SHP77 (cell line): ENCODE results near the gene TEC.

Experiments
- DNase-seq, 2 experiments: peaks; one replicate each; lab custom pipeline; 2025; lab: John Stamatoyannopoulos, UW

TEC gene

DNA sequence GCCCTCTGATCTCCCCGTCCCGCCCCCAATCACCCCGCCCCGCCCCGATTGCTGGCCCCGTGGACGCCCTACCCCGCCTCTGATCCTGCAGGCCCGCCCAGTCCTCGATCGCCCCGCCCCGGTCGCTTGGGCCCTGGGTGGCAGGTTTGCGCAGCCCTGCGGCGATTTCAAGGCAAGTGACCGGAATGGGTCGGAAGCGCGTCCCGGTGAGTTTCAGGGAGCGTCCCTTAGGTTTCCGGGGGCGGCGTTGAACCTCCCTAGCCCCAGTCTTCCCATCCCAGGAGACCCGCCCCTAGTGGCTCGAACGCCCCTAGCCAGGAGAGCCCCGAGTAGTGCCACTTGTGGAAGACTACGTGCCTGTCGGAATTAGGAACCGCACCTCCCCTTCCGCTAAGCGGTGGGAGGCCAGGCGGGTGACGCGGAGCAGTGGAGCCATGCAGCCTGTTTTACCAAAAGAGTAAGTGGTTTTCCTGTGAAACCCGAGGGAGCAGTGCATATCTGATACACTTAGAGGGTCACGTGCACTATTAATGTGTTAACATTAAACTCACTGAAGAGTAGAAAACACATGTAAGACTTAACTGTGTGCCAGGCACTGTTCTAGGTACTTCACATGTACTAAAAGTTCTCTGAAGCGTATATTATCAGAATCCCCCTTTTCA, 354 bp upstream of the TEC start:
- peak; percentile 44 to 61 for DNase-seq

DNA sequence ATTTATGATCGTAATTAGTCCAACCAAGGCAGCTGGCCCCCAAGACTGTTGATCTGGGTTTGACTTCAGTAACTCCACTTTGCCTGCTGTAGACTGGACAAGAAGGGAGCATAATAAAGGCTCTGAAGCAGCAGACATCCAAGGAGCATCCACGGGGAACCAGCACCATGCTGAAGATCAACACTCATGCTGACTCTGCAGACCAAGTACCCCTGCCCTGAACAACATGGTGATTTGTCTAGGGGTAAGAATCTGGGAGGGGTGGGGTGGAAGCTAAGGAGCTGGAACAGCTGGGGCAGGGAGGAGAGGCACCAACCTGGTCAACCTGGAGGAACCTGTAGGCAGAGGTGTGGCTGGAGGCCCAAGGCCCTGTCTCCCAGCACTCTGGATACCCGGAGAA, 2.1 kb downstream of the TEC start:
- no peak for DNase-seq

DNA sequence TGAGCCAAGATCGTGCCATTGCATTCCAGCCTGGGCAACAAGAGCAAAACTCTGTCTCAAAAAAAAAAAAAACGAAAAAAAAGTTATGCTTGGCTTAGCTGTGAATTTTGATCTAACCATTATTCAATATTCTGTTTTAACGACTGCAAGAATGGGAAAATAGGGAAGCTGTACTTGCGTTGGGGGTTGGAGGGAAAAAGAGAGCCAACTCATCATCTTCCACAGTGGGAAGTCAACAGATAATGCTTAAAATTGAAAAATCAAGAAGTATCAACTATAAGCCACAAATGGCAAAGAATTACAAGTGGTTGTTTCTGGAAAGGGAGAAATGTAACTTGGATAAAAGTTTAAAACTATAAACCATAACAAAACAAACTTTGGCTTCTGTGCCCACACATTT, 2.9 kb downstream of the TEC start:
- no peak for DNase-seq

DNA sequence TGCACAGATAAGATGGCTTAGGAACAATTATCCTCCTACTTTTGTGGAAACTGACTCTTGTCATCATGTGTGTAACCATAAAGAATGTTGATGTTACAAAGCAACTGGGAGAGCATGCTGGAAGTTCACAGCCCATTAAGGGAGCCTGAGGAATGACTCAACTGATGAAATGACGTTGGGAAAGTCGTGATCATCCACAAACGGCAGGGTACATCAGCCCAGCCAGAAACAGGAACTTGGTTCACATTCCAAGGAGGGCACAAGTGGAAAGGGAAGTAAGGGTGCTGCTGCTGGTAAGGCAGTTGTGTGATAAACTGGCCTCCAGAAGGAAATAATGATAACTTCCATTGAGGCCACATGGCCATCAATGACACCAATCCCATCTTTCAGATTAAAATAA, 6.7 kb downstream of the TEC start:
- no peak for DNase-seq

DNA sequence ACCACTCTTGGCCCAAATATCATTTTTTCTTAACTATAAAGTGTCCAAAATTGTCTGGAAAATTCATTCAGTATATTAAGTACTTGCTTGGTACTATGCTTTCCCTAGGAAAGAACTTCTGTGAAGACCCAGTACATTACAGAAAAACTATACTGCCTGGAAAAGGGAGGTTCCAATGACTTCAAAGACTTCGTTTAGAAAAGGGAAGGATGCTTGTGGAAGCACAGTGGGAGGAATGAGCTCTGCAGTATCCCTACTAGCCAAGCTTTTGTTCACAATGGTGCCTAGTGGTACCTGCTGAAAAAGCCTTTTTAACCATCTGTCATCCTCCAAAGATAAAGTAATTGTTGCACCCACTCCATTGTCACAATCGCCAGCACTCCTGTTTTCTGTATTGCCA, 7.2 kb downstream of the TEC start:
- DNase-seq: no peak

DNA sequence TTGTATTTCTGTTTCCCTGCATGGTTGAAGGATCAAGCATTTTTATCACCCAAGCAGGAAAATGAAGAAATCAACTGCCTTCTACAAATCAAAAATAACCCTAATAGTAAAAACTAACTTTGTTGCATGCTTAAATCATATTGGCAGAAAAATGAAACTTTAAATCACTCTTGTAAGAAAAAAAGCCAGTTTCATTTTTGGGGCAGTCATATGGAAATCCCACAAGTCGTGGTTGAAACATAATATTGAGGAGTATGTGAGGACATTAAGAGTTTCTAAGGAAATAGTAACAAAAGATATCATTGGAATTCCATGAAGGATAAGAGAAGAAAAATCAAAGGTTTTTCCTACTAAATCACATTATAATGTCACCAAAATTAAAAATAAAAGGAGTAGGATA, 8.4 kb downstream of the TEC start:
- no peak for DNase-seq

DNA sequence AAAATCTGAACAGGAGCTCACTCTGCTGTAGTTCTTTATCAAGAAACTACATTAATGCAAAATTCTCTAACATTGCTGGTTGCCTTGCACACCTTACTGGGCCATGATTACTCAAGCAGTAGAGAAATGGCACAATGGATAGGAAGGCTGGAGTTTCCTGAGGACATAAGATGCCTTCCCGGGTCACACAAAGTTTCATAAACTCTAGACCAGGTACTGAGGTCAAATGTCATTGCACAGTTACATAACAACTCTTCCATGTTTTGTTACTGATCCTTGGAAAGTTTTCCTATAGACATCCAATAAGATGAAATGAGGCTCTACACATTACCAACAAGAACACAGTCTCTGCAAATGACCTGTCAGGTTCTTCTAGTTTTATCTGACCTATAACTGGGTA, 9.9 kb downstream of the TEC start:
- DNase-seq: no peak

DNA sequence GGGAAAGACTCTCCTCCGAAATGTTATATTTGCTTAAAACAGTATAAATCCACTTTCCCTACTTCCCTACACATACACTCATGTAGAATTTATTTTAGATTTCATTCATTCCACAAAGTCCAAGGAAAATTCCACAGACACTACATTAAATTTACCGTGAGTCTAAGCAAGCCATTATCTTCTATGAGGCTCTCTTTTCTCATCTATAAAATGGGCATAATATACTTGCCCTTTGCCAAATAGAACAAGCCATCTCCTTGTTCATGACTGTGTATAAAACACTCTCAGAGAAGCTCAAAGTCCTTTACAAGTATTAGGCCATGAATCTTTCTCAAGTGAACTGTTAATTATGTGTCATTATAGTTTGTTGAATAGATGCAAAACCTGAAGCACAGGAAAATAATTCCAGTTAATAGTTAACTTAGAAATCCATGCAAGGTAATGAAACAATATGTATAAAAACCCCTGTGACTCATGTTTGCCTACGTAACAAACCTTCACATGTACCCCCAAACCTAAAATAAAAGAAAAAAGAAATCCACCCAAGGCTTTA, 10.7 kb downstream of the TEC start:
- DNase-seq: no peak

- DNase-seq: no peak
Observed at GRCh38 chr4:48255959-48256342, 13.7 kb downstream of the TEC start.

- DNase-seq: peak; percentile 8 to 14
Observed at GRCh38 chr4:48255072-48255958, 14.3 kb downstream of the TEC start.

- DNase-seq: no peak
Observed at GRCh38 chr4:48254381-48255071, 15.1 kb downstream of the TEC start.

- no peak for DNase-seq
Observed at GRCh38 chr4:48252313-48252712, 17.3 kb downstream of the TEC start.

DNA sequence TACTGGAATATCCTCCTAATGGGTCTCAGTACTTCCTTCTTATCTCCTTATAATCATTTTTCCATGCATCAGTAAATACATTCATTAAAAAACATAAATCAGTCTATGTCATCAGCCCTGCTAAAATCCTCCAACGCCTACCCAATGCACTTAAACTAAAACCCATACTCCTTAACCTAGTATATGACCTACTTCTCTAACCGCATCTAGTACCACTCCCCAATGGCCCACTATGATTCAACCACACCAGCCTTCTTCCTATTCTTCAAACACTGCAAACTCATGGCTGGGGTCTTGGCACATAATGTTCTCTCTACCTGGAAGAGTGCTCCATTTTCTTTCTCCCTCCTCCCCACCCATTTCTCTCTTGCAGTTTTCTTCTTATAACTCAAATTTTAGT, 18.7 kb downstream of the TEC start:
- no peak for DNase-seq

DNA sequence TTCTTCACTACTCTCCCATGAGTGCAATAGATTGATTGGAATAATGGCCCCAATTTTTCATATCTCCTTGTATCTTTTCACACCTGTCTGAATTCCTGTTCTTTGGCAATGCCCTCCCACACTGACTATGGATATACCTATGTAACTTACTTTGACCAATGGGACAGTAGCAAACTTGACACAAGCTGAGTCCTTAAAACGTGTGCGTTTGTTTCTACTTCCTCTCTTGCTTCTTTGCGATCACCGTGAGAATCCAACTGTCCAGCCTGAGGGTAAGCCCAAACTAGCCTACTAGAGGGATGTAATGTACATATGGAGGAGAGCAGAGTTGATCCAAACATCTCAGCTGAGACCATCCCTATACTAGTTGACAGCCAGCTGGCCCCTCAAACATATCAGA, 19.3 kb downstream of the TEC start:
- no peak for DNase-seq

DNA sequence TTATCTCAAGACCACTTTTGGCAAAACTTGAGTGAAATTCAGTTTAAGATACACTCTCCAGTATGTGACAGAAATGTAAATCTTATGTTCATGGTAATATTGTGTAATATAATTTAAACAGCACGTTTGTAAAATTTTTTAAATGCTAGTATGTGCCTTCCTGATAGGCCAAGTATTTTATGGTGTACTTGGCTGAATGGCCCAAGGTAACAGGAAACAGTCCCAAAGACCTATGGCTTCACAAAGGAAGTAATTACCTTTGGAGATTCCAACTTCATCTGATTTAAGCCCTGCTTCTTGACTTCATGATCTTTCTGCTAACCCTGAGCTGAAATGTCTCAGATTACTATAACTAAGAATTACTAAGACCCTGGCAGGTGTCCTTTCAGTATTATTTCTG, 20.3 kb downstream of the TEC start:
- DNase-seq: no peak

DNA sequence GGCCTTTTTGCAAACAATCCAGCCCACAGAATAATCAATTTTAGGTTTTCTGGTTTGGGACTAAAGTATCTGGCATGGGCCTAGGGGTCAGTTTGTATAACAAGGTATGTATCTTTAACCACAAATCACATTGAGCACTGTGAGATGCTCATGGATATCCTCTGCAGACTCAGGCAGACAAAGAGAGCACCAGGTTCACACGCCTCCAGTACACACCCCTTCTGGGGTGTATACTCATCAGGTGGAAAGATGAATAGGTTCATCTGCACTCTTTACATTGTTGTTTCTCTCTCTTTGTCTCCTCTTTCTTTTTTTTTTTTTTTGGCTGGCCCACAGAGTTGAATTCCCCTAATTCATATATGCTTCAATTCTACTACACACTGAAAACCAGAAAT, 21.1 kb downstream of the TEC start:
- DNase-seq: no peak

DNA sequence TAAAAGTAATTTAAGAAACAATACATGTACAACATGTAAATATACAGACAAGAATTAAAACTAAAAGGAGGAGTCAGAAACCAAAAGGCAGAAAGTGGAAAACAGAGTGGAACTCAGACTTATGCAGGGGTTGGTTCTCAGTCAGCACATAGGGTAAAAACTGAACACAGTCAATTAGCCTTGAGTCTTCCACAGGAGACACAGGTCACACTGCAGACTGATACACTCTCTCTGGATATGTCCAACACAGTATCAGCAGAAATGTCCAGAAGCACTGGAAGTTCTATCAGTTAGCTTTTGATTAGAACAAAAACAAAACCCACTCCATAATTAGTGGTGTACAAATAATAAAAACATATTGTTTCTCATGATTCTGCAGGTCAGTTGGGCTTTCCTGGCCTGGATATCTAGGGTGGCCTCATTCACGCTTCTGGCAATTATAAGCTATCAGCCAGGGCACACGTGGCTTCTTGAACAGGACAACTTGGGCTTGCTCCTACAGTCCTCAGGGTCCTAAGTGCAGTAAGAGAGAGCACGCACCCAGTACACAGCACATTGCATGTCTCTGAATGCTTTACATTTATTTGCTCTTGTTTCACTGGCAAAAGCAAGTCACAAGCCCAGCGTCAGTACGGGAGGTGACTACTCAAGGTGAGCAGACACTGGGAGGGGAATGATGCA, 21.6 kb downstream of the TEC start:
- no peak for DNase-seq

DNA sequence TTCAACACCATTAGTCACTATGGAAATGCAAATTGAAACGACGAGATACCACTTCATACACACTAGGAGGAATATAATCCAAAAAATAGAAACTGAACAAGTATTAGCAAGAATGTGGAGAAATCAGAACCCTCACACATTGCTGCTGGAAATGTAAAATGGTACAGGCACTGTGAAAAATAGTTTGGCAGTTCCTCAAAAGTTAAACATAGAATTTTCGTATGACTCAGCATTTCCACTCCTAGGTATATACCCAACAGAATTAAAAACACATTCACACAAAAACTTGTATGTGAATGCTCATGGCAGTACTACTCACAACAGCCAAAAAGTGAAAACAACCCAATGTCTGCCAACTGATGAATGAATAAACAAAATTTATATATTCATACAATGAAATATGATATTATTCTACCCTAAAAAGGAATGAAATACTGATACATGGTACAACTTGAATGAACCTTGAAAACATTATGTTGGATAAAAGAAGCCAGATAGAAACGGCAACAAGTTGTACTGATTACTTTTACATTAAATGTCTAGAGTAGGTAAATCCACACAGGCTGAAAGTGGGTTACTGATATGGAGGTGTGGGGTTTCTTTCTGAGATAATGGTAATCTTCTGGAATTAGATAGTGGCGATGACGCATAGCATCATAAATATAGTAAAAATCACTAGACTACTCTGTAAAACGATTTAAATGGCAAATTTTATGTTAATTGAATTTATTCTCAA, 22.3 kb downstream of the TEC start:
- no peak for DNase-seq

DNA sequence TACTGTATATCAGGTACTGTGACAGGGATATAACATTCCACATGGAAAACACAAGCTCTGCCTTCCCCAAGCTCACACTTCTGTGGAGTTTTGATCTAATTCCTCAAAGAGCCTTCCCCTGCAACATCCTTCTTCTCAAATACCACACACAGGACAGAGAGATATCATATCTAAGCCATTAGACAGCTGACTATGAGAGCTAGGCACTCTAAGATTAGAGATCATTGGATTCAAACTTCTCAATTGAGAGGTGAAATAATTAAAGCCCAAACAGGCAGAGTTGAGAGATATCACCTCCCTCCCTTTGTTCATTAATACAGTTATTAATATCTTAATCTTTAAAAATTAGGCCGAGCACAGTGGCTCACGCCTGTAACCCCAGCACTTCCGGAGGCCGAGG, 25.0 kb downstream of the TEC start:
- DNase-seq: no peak

- no peak for DNase-seq
Observed at GRCh38 chr4:48243887-48244286, 25.8 kb downstream of the TEC start.

- no peak for DNase-seq
Observed at GRCh38 chr4:48243429-48243828, 26.2 kb downstream of the TEC start.
